ENCODE data around the gene RNF44. TPM values are rescaled to one million over a fixed set of nuclear protein-coding genes. Genes with fewer than 3 reads are reported as not detected.
A peak's percentile ranks its signal among the peaks of the same experiment; 100 is the strongest.

RNF44 gene
- total RNA-seq (ENCODE audit: unreplicated experiment) = 322 TPM
- long read RNA-seq, partial matches to known transcripts = 0 of 15 reads
- long read RNA-seq, other reads (novel, unspliced or antisense) = 15 of 15 reads

- DNase-seq = peak; percentile 99
- Mint-ChIP-seq H3K4me3 (ENCODE audit: unreplicated experiment) (peak within 1 kb of the TSS; percentile 95), H3K9me3 (ENCODE audit: unreplicated experiment) (peaks cover 21% of the 10 kb centered on the region), H3K36me3 (ENCODE audit: unreplicated experiment) (no peaks in the 10 kb centered on the region), H3K27me3 (ENCODE audit: unreplicated experiment) (peaks cover 22% of the 10 kb centered on the region), H3K27ac (ENCODE audit: unreplicated experiment) (peak within 1 kb of the TSS; percentile 99), H3K4me1 (ENCODE audit: low read depth, unreplicated experiment) (peaks cover 38% of the 10 kb centered on the region)
- no peak for TF ChIP-seq CTCF (IDR thresholded peaks at IDR 0.05; ENCODE audit: partially characterized antibody, unreplicated experiment)
Measured at GRCh38 chr5:176536902-176537553, at the start of gene RNF44. Gene RNF44, minus strand, starts transcription at chr5:176537402. Its CDS starts 4,930 bp downstream, at chr5:176532472.

- no peak for DNase-seq
- no peaks in the 10 kb centered on the region for H3K4me1 Mint-ChIP-seq (ENCODE audit: low read depth, unreplicated experiment)
- H3K27ac Mint-ChIP-seq (ENCODE audit: unreplicated experiment) = no peak overlapping the region
- no peak overlapping the region for H3K4me3 Mint-ChIP-seq (ENCODE audit: unreplicated experiment)
- peaks cover 7% of the 10 kb centered on the region for H3K27me3 Mint-ChIP-seq (ENCODE audit: unreplicated experiment)
- TF ChIP-seq CTCF (IDR thresholded peaks at IDR 0.05; ENCODE audit: partially characterized antibody, unreplicated experiment) = no peak
- H3K36me3 Mint-ChIP-seq (ENCODE audit: unreplicated experiment) = peaks cover 4% of the 10 kb centered on the region
- peaks cover 8% of the 10 kb centered on the region for H3K9me3 Mint-ChIP-seq (ENCODE audit: unreplicated experiment)
Measured at GRCh38 chr5:176583076-176583475, 45.9 kb upstream of the RNF44 start.

- peaks cover 5% of the 10 kb centered on the region for H3K9me3 Mint-ChIP-seq (ENCODE audit: unreplicated experiment)
- H3K36me3 Mint-ChIP-seq (ENCODE audit: unreplicated experiment) = no peaks in the 10 kb centered on the region
- no peak overlapping the region for H3K4me3 Mint-ChIP-seq (ENCODE audit: unreplicated experiment)
- peaks cover 2% of the 10 kb centered on the region for H3K4me1 Mint-ChIP-seq (ENCODE audit: low read depth, unreplicated experiment)
- TF ChIP-seq CTCF (IDR thresholded peaks at IDR 0.05; ENCODE audit: partially characterized antibody, unreplicated experiment) = no peak
- H3K27ac Mint-ChIP-seq (ENCODE audit: unreplicated experiment) = no peak overlapping the region
- DNase-seq = no peak
- H3K27me3 Mint-ChIP-seq (ENCODE audit: unreplicated experiment) = peaks cover 12% of the 10 kb centered on the region
Measured at GRCh38 chr5:176581361-176581760, 44.2 kb upstream of the RNF44 start.

GRCh38 chr5:176579323-176579722, 42.1 kb upstream of the RNF44 start:
- no peak for DNase-seq
- Mint-ChIP-seq H3K9me3 (ENCODE audit: unreplicated experiment) (peaks cover 5% of the 10 kb centered on the region), H3K4me3 (ENCODE audit: unreplicated experiment) (no peak overlapping the region), H3K27me3 (ENCODE audit: unreplicated experiment) (peaks cover 12% of the 10 kb centered on the region), H3K36me3 (ENCODE audit: unreplicated experiment) (no peaks in the 10 kb centered on the region), H3K4me1 (ENCODE audit: low read depth, unreplicated experiment) (peaks cover 4% of the 10 kb centered on the region), H3K27ac (ENCODE audit: unreplicated experiment) (no peak overlapping the region)
- no peak for TF ChIP-seq CTCF (IDR thresholded peaks at IDR 0.05; ENCODE audit: partially characterized antibody, unreplicated experiment)

GRCh38 chr5:176578391-176578808, 41.2 kb upstream of the RNF44 start:
- Mint-ChIP-seq H3K27me3 (ENCODE audit: unreplicated experiment) (peaks cover 12% of the 10 kb centered on the region), H3K36me3 (ENCODE audit: unreplicated experiment) (no peaks in the 10 kb centered on the region), H3K27ac (ENCODE audit: unreplicated experiment) (no peak overlapping the region), H3K9me3 (ENCODE audit: unreplicated experiment) (peaks cover 5% of the 10 kb centered on the region), H3K4me3 (ENCODE audit: unreplicated experiment) (no peak overlapping the region), H3K4me1 (ENCODE audit: low read depth, unreplicated experiment) (peaks cover 4% of the 10 kb centered on the region)
- peak; percentile 74 for TF ChIP-seq CTCF (IDR thresholded peaks at IDR 0.05; ENCODE audit: partially characterized antibody, unreplicated experiment)
- peak; percentile 70 for DNase-seq

All from glutamatergic neuron (in vitro differentiated cells).